Hepatocyte (in vitro differentiated cells): ENCODE measurements around the gene MIS12.

Experiments used
- CTCF ChIP-seq: fragments of 200-600 bp; sonication (generic); IDR thresholded peaks from 2 replicates; pipeline ENCODE4 v1.5.1; 2016; ENCODE audit warnings: antibody characterized with exemption, mild to moderate bottlenecking; ENCODE audit not compliant: poor library complexity
- EZH2 ChIP-seq: fragments of 200-600 bp; sonication (generic); IDR thresholded peaks from 2 replicates; pipeline ENCODE4 v1.6.1; 2016; ENCODE audit warnings: antibody characterized with exemption, mild to moderate bottlenecking, borderline replicate concordance
- EZH2phosphoT487 ChIP-seq: fragments of 200-600 bp; sonication (generic); IDR thresholded peaks from one replicate; pipeline ENCODE4 v1.6.1; 2018; ENCODE audit warnings: antibody characterized with exemption, mild to moderate bottlenecking, low read depth, moderate library complexity; ENCODE audit not compliant: unreplicated experiment, severe bottlenecking

GRCh38 chr17:5539286-5539685 lies 52.9 kb downstream of the MIS12 start:
- TF ChIP-seq CTCF (no peak), EZH2phosphoT487 (no peak), EZH2 (no peak)
